Suprapubic skin (tissue), 3 donors: Measurements from ENCODE around the gene OR51S1.

Experiments
- CTCF ChIP-seq, 2 donors: fragments of 200-600 bp in 1 of 2; fragments of 450-650 bp in 1 of 2; sonication (generic) in 1 of 2; IDR thresholded peaks; one replicate each; pipeline ENCODE4 v1.5.1; 2016 to 2019; ENCODE audit warnings: antibody characterized with exemption in 2 of 2, mild to moderate bottlenecking in 1 of 2, moderate library complexity in 1 of 2
- POLR2AphosphoS5 ChIP-seq, 3 donors: sonication (generic); formaldehyde crosslinking; IDR thresholded peaks; one replicate each; pipeline ENCODE4 v1.6.1; 2017; ENCODE audit warnings: antibody characterized with exemption in 3 of 3

GRCh38 chr11:4882543-4882942 is 33.5 kb upstream of the OR51S1 start:
- no peak for TF ChIP-seq POLR2AphosphoS5 (IDR thresholded peaks at IDR 0.05)
- no peak for TF ChIP-seq CTCF (IDR thresholded peaks at IDR 0.05)
